SK-N-SH (cell line): Measurements from ENCODE around the gene ACSL3. TPM values are rescaled to one million over a fixed set of nuclear protein-coding genes. Genes with fewer than 3 reads are reported as not detected.

Experiments used
- CTCF ChIA-PET: fragments of 300-600, 350-600 bp; formaldehyde crosslinking; extraction: SDS; loops from one replicate; lab custom pipeline; 2021; lab: Yijun Ruan, JAX
- POLR2A ChIA-PET: fragments of 350-600 bp; sonication (Branson Sonifier 250); formaldehyde crosslinking; extraction: SDS; loops from one replicate; lab custom pipeline; 2020; ENCODE audit warnings: antibody characterized with exemption, inconsistent platforms; lab: Yijun Ruan, JAX
- DNase-seq: peaks from one replicate; pipeline ENCODE4 v3.0.0; 2012
- H2AFZ ChIP-seq: fragments of 200-600 bp; sonication (generic); 2 replicates; pipeline ENCODE4 v1.8.1; 2016; ENCODE audit warnings: antibody characterized with exemption, mild to moderate bottlenecking, low read depth
- H3F3A ChIP-seq: fragments of 200-600 bp; sonication (generic); replicated peaks from 2 replicates; pipeline ENCODE3; 2016; ENCODE audit warnings: antibody characterized with exemption, mild to moderate bottlenecking; ENCODE audit not compliant: insufficient read depth
- H3K27ac ChIP-seq, 2 experiments: fragments of 200-500 bp in 1 of 2; fragments of 200-600 bp in 1 of 2; sonication (Bioruptor generic) in 1 of 2; sonication (generic), shearing (Covaris generic) in 1 of 2; 2 replicates each; pipeline versions ENCODE4 v1.5.1 to v1.6.1; 2014 to 2016; ENCODE audit warnings: low read depth in 2 of 2, inconsistent platforms in 1 of 2, low read length in 1 of 2, mild to moderate bottlenecking in 1 of 2, mixed read lengths in 1 of 2
- H3K27me3 ChIP-seq: fragments of 200-600 bp; sonication (generic), shearing (Covaris generic); 2 replicates; pipeline ENCODE4 v1.6.1; 2016; ENCODE audit warnings: mixed run types; ENCODE audit not compliant: insufficient read depth
- H3K36me3 ChIP-seq, 2 experiments: fragments of 200-500 bp in 1 of 2; fragments of 200-600 bp in 1 of 2; sonication (Bioruptor generic) in 1 of 2; sonication (generic) in 1 of 2; replicated peaks in 1 of 2; 2 replicates each; pipeline versions ENCODE3 to v1.5.1; 2014 to 2016; ENCODE audit warnings: low read length in 1 of 2, mild to moderate bottlenecking in 1 of 2; ENCODE audit not compliant: insufficient read depth in 2 of 2, control insufficient read depth in 1 of 2
- H3K4me1 ChIP-seq, 2 experiments: fragments of 200-500 bp in 1 of 2; fragments of 200-600 bp in 1 of 2; sonication (Bioruptor generic) in 1 of 2; sonication (generic), shearing (Covaris generic) in 1 of 2; 2 replicates each; pipeline versions ENCODE4 v1.5.1 to v1.6.1; 2014 to 2016; ENCODE audit warnings: low read depth in 1 of 2, low read length in 1 of 2, mixed run types in 1 of 2; ENCODE audit not compliant: insufficient read depth in 2 of 2, control insufficient read depth in 1 of 2
- H3K4me2 ChIP-seq: fragments of 200-600 bp; sonication (generic), shearing (Covaris generic); 2 replicates; pipeline ENCODE4 v1.6.1; 2017; ENCODE audit warnings: mixed run types
- H3K4me3 ChIP-seq, 2 experiments: fragments of 200-500 bp in 1 of 2; fragments of 200-600 bp in 1 of 2; sonication (Bioruptor generic) in 1 of 2; sonication (generic), shearing (Covaris generic) in 1 of 2; 2 replicates each; pipeline versions ENCODE4 v1.5.1 to v1.8.1; 2014 to 2016; ENCODE audit warnings: low read depth in 2 of 2, inconsistent platforms in 1 of 2, low read length in 1 of 2, mild to moderate bottlenecking in 1 of 2, mixed read lengths in 1 of 2, moderate library complexity in 1 of 2
- H3K79me2 ChIP-seq: fragments of 200-600 bp; sonication (generic); 2 replicates; pipeline ENCODE4 v1.8.1; 2017; ENCODE audit warnings: mild to moderate bottlenecking; ENCODE audit not compliant: insufficient read depth
- H3K9ac ChIP-seq: fragments of 200-600 bp; sonication (generic); 2 replicates; pipeline ENCODE4 v1.6.1; 2017; ENCODE audit warnings: mixed run types
- H3K9me2 ChIP-seq: fragments of 200-600 bp; sonication (generic); 2 replicates; pipeline ENCODE4 v1.6.1; 2017; ENCODE audit warnings: mixed run types
- H3K9me3 ChIP-seq: fragments of 200-600 bp; sonication (generic); 2 replicates; pipeline ENCODE4 v1.6.1; 2017; ENCODE audit warnings: mixed run types, mild to moderate bottlenecking, moderate library complexity
- H4K20me1 ChIP-seq: fragments of 200-600 bp; sonication (generic); 2 replicates; pipeline ENCODE4 v1.6.1; 2017; ENCODE audit warnings: mild to moderate bottlenecking, mixed run types; ENCODE audit not compliant: insufficient read depth
- ELF1 ChIP-seq: IDR thresholded peaks from 2 replicates; pipeline ENCODE4 v1.4.0; 2012
- GABPA ChIP-seq: IDR thresholded peaks from 2 replicates; pipeline ENCODE4 v1.4.0; 2012; ENCODE audit warnings: low read depth, mild to moderate bottlenecking
- JUND ChIP-seq: IDR thresholded peaks from 2 replicates; pipeline ENCODE4 v1.4.0; 2012
- WGBS: methylation state at CpG from one replicate; pipeline ENCODE4 v1.1.6; 2017; ENCODE audit warnings: low lambda C conversion rate; 5-methylcytosine and 5-hydroxymethylcytosine counted together
- polyA plus RNA-seq, 3 experiments: library from polyadenylated mRNA; depleted of rRNA; stranded (reverse); fragments of >200 nt; gene quantifications; 2 replicates each; pipeline ENCODE4 v1.2.3, GENCODE V29; 2012
- TF ChIP-seq, protein P1 (sequence below): IDR thresholded peaks from 2 replicates; pipeline ENCODE4; 2012
- TF ChIP-seq, protein P2 (sequence below): IDR thresholded peaks from 2 replicates; pipeline ENCODE4 v1.6.1; 2012; ENCODE audit warnings: mild to moderate bottlenecking, low read depth, low read length, moderate library complexity
- TF ChIP-seq, protein P3 (sequence below): fragments of 150-350 bp; IDR thresholded peaks from 2 replicates; pipeline ENCODE4 v1.6.1; 2017; ENCODE audit warnings: antibody characterized with exemption, low read length, low read depth, borderline replicate concordance

ACSL3 gene
- polyA plus RNA-seq, 1 of the 3 experiments (the other 2 are of a cell fraction): 15.7 TPM

DNA sequence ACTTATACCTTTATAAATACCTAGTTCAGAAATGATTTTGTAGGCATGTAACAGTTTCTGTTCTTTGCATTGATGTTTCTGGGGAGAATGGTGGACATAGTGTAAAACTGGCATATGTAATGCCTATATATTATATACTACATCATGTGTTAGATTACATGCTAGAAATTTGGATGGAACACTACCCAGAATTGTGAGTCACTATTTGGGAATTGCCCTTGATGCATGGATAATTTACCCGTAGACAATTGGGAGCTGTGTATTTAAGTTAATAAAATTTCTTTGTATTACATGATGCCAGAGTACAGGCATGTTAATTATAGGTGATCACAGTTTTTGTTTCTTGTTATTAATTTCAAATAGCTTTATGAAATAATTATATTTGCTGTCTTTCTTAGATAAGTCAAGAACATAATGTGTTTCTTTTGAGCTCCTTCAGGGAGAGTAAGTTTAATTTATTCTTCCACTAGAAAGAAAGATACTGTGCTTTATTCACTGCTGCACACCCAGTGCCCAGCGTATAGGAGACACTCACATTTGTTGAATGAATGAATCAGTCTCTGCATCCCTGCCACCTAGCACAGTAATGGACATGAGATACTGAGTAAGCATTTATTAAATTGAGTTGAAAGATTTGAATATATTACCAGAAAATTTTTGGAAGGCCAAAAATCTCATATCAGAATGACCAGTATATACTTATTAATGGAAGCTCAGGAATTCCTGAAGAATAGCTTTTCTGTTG, 16.9 kb downstream of the ACSL3 start:
- H3K79me2 ChIP-seq: peaks cover 97% of the 10 kb centered on the region
- POLR2A ChIA-PET: no interaction called here
- H3K4me2 ChIP-seq: no peak overlapping the region
- H3K27me3 ChIP-seq: no peaks in the 10 kb centered on the region
- H3K4me3 ChIP-seq: no peak overlapping the region
- no peak for DNase-seq
- H3K4me1 ChIP-seq: peaks cover 4 to 16% of the 10 kb centered on the region in 2 experiments; a peak in 2 of 4 replicates
- TF ChIP-seq JUND (no peak), ELF1 (no peak)
- TF ChIP-seq, protein P1, sequence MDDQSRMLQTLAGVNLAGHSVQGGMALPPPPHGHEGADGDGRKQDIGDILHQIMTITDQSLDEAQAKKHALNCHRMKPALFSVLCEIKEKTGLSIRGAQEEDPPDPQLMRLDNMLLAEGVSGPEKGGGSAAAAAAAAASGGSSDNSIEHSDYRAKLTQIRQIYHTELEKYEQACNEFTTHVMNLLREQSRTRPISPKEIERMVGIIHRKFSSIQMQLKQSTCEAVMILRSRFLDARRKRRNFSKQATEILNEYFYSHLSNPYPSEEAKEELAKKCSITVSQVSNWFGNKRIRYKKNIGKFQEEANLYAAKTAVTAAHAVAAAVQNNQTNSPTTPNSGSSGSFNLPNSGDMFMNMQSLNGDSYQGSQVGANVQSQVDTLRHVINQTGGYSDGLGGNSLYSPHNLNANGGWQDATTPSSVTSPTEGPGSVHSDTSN: no peak
- TF ChIP-seq, protein P2, sequence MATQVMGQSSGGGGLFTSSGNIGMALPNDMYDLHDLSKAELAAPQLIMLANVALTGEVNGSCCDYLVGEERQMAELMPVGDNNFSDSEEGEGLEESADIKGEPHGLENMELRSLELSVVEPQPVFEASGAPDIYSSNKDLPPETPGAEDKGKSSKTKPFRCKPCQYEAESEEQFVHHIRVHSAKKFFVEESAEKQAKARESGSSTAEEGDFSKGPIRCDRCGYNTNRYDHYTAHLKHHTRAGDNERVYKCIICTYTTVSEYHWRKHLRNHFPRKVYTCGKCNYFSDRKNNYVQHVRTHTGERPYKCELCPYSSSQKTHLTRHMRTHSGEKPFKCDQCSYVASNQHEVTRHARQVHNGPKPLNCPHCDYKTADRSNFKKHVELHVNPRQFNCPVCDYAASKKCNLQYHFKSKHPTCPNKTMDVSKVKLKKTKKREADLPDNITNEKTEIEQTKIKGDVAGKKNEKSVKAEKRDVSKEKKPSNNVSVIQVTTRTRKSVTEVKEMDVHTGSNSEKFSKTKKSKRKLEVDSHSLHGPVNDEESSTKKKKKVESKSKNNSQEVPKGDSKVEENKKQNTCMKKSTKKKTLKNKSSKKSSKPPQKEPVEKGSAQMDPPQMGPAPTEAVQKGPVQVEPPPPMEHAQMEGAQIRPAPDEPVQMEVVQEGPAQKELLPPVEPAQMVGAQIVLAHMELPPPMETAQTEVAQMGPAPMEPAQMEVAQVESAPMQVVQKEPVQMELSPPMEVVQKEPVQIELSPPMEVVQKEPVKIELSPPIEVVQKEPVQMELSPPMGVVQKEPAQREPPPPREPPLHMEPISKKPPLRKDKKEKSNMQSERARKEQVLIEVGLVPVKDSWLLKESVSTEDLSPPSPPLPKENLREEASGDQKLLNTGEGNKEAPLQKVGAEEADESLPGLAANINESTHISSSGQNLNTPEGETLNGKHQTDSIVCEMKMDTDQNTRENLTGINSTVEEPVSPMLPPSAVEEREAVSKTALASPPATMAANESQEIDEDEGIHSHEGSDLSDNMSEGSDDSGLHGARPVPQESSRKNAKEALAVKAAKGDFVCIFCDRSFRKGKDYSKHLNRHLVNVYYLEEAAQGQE: no peak
- TF ChIP-seq, all 33 proteins: peak for 0
- Histone ChIP-seq H3K9me3 (no peaks in the 10 kb centered on the region), H3K36me3 (peaks cover 0 to 8% of the 10 kb centered on the region in 2 experiments), H3K9me2 (no peaks in the 10 kb centered on the region), H3F3A (peaks cover 13% of the 10 kb centered on the region), H3K27ac (no peak overlapping the region), H4K20me1 (peaks cover 47% of the 10 kb centered on the region), H3K9ac (no peak overlapping the region), H2AFZ (no peak overlapping the region)
- CTCF ChIA-PET: interaction anchor here (0.6 to 2.0 kb wide), 4 partner anchors 12 to 934 kb away, joined by 3 to 8 read pairs (median 4); no protein-coding TSS in a partner anchor
- WGBS: 57% methylated on average over 2 of the region's 2 CpGs

GRCh38 chr2:222878301-222878876, 17.6 kb downstream of the ACSL3 start:
- Histone ChIP-seq H4K20me1 (peaks cover 42% of the 10 kb centered on the region), H2AFZ (no peak overlapping the region), H3K36me3 (peaks cover 0 to 7% of the 10 kb centered on the region in 2 experiments), H3K27me3 (no peaks in the 10 kb centered on the region), H3K4me1 (peaks cover 6 to 21% of the 10 kb centered on the region in 2 experiments; a peak in 3 of 4 replicates), H3K4me3 (no peak overlapping the region), H3K27ac (no peak overlapping the region), H3K79me2 (peaks cover 99% of the 10 kb centered on the region), H3F3A (peaks cover 13% of the 10 kb centered on the region), H3K9ac (no peak overlapping the region), H3K9me2 (no peaks in the 10 kb centered on the region), H3K4me2 (no peak overlapping the region), H3K9me3 (no peaks in the 10 kb centered on the region)
- TF ChIP-seq, protein P3, sequence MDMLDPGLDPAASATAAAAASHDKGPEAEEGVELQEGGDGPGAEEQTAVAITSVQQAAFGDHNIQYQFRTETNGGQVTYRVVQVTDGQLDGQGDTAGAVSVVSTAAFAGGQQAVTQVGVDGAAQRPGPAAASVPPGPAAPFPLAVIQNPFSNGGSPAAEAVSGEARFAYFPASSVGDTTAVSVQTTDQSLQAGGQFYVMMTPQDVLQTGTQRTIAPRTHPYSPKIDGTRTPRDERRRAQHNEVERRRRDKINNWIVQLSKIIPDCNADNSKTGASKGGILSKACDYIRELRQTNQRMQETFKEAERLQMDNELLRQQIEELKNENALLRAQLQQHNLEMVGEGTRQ: no peak
- TF ChIP-seq GABPA: no peak
- ChIA-PET POLR2A (no interaction called here), CTCF (interaction anchor here (0.7 to 2.0 kb wide), 4 partner anchors 12 to 188 kb away, joined by 3 to 8 read pairs (median 4); no protein-coding TSS in a partner anchor)
- DNase-seq: no peak
- WGBS: 87% methylated on average over 5 of the region's 5 CpGs
